ENCODE results near the gene MEOX1.
"Not testable (repeated sequence)": the region's sequence is repeated elsewhere in the genome, so short reads cannot be mapped to it uniquely, and the experiment has no call there.

The MEOX1 gene

DNA sequence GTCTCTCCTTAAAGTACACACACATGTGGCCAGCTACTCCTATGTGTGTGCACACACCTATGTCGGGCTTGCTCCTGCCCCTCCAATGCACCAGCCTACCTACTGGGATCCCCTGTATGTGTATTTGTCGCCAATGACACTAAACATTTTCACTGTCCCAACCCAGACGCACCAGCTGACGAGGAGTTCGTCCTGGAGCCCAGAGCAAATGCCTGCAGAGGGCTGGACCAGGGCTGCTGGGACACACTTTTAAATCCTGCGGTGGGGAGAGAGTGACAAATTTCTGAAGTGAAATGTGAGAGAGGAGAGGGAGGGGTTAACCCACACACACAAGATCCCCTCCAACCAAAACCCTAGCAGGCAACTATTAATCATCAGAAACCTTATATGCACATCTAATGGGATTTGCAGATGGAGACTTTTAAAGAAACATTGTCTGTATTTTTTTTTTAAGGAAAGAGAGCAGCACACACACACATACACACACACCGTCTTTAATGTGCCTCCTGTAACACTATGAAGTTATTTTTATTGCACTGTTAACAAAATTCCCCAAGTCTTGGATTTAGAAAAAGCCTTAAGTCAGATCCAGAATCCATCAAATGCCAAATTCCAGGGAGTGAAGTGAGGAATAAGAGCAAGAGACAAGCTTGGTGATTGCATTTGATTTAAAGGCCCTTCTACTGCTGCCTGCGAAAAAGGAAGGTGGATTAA is at the start of gene MEOX1:
MEOX1 (minus strand) TSS at position 224 of the 714 bp plus-strand sequence. CDS start 388 bp downstream, outside the sequence.
- peak; percentile 56 for DNase-seq (ENCODE audit: low spot score)

DNA sequence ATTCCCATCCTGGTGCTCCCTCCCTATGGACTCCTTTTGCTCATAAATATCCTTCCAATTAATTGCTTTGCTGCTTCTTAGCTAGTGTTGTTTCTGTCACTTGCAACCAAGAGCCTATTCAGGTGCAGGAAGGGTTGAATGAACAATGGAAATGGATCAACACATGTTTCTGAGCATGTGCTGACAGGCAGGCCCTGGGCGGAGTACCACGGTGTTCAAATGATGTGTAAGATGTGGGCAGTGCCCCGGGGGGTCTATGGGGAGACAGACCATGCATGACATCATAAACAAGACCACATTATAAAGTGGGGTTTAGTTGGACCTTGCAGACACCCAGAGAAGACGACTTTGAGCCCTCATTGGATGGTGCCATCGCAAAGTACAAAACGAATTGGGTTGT is 48.4 kb upstream of the MEOX1 start:
- DNase-seq (ENCODE audit: low spot score), result no peak

DNA sequence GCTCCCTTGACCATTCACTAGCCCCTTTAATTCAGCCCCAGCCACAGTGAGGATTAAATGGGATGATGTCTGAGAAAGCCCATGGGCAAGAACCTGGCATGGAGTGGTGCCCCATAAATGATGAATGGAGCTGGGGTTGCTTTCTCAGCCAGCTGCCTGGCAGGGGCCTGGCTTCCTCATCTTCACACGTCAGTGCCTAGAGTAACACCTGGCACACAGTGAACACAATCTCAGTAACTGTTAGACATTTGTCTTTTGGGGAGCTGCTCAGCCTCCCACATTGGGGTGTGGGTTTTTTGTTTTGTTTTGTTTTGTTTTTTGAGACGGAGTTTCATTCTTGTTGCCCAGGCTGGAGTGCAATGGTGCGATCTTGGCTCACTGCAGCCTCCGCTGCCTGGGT is 47.5 kb upstream of the MEOX1 start:
- DNase-seq (ENCODE audit: low spot score), result no peak

DNA sequence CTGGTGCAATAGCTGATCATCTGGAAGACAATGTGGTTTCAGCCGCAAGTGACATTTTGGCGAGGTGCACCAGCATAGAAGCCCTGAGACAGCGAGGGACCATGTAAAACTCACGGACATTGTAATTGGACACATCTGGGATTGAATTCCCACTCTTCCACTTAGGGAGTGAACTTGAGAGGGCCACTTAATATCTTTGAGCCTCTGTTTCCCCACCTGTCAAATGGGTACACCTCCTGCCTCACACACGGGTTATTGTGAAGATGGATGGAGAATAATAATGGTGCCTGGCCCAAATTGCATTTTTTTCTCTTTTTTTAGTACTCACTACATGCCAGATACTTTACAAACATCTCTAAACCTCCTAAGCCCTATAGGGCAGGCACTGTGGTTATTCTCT is 45.5 kb upstream of the MEOX1 start:
- DNase-seq (ENCODE audit: low spot score), result no peak

DNA sequence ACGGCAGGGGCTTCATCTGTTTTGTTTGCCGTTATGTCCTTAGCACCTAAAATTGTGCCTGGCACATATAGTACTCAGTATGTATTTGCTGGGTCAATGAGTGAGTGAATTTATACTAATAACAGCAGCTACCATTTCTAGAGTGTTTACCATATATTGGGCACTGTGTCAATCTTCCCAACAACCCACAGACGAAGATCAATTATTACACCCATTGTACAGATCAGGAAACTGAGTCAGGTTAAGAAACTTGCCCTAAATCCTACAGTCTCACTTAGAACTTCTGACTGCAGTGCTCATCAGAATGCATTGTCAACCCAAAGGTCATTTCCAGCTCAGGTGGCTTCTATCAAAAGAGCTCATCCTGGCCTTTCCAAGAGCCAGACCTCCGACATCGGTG is 44.5 kb upstream of the MEOX1 start:
- DNase-seq (ENCODE audit: low spot score), result no peak

DNA sequence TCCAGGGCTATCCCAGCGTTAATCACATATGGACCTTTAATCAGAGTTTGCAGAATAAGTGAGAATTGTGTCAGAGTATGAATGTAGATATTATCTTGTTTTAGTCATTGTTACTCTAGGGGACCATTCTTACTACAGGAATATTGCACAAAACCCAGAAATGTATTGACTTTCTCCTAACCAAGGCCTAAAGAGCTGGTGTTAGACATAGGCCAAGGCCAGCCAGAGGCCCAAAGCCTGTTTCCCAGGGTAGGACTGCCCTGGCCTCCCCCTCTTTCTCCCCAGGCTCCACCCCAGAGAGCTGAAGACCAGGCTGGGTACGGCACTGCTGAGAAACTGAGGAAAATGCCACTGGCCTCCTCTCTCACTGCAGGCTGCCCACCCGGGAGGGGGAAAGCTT is 41.9 kb upstream of the MEOX1 start:
- DNase-seq (ENCODE audit: low spot score), result no peak

DNA sequence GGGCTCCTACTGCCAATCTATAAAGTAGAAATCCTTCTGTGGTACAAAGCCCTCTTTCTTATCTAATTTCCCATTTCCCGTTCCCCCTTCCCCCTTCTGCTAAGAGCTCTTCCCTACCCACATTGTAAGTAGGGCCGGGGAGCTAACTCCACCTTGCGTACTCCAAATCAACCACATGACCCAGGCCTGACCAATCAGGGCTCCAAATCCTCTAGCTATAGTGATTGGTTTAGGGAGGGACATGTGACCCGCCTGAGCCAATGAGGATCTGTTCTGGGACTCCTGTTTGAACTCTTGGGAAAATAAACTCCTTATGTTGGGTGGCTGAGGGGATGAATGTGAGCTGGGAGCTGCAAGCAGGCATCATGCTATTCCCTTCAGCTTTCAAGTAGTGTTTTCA is 40.9 kb upstream of the MEOX1 start:
- DNase-seq (ENCODE audit: low spot score), result no peak

DNA sequence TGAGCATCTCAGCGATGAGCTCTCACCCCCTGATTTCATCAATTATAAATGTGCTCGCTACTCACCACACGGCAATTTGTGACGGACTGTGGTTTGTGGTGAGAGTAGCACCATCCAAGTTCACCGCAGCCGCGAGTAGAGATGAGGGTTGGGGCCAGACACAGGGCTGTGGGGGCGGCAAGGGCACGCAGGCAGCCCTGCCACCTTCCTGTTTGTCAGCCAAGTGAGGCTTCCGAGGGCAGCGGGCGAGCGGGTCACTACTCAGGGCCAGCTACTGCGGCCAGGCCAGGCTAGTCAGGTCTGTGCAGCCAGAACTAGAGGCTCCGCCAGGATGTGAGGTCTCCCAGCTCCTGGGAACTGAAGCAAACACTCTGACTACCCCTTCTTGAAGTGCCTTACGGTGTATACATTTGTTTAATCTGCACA is 39.6 kb upstream of the MEOX1 start:
- no peak for DNase-seq (ENCODE audit: low spot score)

DNA sequence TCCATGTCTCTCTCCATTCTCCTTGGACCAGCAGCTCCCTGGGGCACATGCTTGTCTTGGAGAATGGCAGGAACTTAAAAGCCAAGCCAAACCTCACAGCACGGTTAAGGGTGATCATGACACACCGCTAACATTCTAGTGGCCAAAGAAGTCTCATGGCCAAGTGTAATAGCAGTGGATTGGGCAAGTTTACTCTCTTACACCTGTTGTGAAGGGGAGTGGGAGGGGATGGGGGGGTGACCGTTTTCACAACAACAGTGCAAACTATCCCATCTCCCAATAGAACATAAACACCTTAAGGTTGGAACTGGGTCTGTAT is 37.7 kb upstream of the MEOX1 start:
- no peak for DNase-seq (ENCODE audit: low spot score)

DNA sequence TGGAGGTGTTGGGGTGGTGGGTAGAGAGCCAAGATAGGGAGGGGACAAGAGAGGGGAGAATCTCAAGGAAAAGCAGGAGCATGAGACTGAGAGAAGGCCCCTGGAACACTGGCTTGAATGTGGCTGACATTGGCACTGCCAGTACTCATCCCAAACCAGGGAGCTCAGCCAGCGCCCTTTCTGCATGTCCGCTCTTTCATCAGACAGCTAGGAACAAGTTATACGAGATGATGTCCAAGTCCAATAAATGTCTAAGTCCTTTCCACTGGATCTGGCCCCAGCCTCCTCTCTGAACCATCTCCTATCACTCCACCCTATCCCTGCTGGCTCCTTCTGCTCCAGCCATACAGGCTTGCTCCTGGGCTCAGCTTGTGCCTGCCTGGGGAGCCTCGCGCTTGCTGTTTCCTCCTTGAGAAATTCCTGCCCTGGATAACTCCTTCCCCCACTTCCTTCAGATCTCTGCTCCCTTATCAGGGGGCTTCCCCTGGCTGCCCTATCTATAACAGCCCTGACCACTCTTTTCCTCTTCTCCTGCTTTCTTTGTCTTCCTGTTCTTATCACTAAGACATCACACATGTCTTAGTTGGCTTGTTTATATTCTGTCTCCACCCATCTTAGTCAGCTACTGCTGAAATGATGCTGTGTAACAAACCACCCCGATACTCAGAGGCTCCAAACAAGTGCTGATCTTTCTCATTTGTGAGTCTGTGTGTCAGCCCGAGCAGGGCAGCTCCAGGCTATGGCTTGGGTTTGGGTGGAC is 37.1 kb upstream of the MEOX1 start:
- DNase-seq (ENCODE audit: low spot score), result no peak

DNA sequence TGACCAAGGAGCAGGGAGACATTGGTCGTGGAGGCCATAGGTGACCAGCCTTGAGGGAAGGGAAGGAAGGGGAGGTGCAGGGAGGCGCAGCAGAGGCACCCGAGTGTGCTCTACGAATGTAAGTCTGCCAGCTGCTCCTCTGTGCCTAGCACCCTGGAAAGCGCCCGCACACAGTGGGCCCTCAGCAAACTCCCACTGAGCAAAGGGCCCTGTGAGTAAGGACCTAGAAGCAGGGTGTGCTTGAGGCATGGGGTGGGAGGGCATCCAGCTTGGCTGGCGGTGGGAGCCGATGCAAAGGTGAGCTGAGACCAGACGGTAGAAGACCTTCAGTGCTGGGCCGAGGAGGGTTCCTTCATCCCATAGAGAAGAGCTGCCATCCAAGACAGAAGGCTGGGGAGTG is 36.2 kb upstream of the MEOX1 start:
- DNase-seq (ENCODE audit: low spot score), result no peak

DNA sequence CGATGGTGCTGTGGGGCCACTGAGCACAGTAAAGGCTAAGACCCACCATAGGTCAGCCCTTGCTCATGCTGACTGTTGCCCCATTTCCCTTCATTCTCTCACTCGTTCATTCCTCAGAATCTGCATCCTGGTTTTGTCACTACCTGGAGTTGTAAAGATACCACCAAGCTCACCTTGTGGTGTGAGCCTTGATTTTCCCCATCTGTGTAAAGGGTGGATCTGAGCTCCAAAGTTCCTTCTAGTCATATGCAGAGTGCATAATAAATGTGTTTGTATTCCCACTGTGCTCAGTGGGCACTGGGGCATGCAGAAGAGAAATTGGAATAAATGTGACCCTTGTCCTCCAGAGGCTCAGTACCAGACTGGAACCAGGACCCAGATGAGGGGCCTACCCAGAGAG is 35.2 kb upstream of the MEOX1 start:
- DNase-seq (ENCODE audit: low spot score), result no peak

DNA sequence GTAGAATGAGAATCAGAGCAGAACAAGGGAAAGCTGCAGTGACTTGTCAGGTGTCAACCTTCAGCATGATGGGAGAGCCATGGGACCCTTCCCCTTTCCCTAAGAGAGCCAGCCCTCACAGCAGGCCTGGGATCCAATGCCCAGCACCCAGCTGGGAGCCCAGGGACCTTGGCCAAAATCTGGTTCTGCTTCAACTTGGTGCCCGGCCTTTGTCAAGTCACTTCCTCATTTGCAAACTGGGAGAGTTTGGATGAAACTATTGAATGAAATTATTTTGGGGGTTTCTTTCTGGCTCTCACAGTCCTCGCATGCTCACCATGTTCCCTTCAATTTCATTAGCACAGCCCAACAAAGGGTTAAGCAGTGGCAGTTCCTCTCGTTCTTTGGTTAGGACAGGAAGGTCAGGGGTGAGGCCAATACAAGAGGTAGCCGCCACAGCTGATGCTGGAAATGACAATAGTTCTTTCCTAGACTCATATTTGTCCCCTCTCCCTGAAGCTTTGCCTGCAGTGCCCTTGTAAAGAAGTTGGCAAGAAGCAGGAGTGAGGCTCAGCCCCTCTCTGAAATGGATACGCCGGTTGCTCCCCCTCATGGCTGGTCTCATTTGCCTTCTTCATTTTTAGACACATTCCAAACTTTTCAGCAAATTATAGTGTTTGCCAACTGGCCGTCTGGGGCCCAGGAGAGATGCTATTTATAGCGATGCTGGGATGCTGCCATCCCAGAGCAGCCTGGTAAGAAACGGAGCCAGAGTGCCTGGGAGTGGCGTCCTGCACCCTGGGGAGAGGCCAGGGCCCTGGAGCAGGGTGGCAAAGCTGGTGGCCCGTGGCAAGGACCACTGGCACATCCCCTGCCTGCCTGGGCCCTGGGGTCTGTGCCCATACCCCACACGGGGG is 34.5 kb upstream of the MEOX1 start:
- DNase-seq (ENCODE audit: low spot score), result no peak

DNA sequence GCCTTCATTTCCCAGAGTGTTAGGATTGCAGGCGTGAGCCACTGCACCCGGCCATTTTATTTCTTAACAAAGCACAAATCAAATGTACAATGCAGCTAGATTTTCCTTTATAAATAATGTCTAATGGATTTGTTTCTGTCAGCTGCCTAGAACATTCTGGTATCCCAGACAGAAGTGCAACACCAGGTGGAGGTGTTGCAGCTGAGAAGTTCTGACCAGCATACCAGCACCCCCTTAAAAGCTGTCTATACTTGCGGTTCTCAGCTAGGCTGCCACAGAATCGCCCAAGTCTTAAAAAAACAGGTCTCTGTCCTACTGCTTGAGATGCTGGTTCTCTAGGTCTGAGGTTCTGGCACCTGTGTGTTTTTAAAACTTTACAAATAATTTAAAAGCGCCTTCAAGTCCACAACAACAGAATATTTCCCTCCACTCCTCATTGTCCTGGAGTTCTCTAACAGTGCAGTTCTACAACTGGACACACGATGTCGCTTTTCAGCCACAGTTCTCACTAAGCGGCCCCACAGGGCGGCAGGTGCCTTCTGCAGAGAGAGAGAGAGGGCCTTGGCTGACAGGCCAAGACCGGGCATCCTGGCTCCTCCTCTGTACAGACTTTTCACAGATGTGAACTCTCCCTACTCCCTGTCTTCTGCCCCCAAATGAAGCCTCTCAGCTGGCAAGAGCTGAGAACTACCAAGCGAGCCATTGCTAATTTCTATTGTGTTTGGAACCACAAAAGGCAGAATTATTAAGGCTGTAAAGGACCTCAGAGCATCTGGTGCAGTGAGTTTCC is 32.6 kb upstream of the MEOX1 start:
- peak; percentile 62 for DNase-seq (ENCODE audit: low spot score)

DNA sequence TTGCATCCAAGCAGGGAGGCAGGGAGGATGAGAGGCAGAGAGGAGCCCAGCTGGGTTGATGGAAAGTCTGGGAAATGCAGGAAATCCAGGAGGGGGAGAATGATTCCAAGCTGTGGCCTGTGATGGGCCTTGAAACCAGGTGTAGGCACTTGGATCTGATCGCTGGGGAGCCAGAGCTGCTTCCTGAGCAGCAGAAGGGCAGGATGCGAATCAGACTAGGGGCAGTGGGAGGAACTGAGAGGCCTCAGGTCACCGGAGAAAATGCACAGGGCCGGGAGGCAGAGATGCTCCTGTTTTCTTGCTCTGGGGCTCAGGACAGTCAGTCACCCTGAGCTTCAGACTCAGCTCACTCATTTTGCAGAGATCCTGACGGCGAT is 29.6 kb upstream of the MEOX1 start:
- DNase-seq (ENCODE audit: low spot score), result no peak

DNA sequence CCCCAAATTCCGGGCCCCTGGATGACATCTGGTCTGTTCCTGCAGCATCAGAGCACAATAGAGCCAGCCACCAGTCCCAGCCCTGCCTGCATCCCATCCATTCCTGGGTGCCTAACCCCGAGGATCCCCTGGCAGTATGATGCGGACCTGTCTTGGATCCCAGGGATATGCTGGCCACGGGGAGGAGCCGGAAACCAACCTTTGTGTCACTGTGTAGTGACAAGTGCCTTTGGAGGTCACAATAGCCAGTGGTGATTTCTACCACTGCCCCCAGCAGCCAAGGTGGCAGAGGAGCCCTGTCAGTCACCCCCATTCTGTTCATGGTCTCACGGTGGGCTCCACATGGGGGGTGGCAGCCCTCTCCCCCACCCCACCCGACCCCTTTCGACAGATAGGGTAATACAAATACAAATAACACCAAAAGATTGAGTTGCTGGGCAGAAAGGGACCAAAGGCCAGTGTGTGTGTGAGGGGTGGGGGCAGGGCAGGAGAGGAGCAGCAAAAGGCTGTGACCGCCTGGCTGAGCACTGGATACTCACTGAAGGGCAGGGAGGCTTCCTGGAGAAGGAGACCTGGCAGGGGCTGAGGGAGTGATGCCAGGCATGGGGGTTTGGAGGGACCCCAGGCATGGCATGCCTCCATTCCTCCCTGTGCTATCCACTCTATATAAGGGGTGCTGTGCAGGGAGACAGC is 29.0 kb upstream of the MEOX1 start:
- no peak for DNase-seq (ENCODE audit: low spot score)

DNA sequence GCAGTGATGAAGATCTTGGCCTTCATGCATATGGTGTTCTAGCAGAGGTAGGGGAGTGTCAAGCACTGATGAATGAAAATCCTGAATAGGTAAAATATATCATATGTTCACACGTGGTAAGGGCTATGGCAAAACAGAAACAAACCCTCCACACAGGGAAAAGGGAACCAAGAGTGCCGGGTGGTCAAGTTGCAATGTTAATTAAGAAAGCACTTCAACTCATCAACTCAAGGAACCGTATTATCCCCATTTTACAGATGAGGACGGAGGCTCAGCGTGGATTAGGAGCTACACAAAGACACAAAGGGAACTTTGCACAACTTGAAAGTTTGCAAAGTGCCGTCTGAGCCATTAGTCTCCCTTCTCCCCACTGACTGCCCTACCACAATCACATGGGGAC is 28.1 kb upstream of the MEOX1 start:
- no peak for DNase-seq (ENCODE audit: low spot score)

DNA sequence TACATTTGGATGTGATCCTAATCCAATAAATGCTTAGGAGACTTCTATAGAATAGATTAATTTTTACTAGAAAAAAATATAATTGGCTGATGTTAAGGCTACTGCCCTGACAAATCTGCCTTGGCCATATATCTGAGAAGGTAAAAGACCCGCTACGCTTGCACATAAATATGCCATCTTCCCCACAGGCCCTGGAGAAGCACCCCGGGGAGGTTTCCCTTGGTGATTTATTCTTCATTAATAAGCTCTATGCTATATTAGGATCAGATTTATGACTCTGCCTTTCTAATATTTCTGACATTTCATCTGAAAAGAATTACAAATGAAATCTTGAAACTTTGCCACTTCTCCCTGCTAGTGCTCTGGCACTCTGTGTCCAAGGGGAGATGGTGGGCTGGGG is 27.4 kb upstream of the MEOX1 start:
- DNase-seq (ENCODE audit: low spot score), result no peak

DNA sequence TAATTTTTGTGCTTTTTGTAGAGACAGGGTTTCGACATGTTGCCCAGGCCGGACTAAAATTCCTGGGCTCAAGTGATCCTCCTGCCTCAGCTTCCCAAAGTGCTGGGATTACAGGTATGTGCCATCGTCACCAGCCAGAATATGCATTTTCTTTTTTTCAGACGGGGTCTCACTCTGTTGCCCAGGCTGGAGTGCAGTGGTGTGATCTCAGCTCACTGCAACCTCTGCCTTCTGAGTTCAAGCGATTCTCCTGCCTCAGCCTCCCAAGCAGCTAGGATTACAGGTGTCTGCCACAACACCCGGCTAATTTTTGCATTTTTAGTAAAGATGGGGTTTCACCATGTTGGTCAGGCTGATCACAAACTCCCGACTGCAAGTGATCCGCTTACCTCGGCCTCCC is 25.2 kb upstream of the MEOX1 start:
- DNase-seq (ENCODE audit: low spot score), result not testable (repeated sequence)

DNA sequence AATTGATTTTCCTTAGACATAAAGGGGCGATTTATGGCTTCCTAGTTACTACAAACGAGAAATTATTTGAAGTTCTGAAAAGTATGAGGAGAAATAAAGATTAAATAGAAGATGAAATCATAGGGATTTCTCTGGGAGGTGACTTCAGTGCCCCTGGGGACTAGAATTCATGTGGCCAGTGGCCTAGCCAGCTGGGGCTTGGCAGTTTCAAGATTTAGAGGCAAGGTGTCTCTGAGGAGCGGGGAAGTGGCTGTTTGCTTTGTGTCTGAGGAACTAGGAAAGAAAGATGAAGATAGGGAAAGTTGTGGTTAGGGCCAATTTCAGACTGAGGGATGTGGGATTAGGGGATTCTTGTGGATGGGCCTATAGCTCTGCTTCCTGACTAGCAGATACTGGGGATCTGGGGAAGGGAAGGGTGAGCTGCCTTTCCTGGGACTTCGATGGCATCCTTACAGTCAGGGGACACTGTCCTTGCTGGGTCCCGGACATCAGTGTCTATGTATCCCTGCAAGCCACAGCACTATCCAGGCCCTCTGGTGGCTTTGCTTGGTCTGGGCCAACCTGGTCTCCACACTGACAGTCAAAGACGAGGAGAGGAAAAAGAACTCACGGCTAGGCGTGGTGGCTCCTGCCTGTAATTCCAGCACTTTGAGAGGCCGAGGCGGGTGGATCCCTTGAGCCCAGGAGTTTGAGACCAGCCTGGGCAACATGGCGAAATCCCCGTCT is 22.4 kb upstream of the MEOX1 start:
- no peak for DNase-seq (ENCODE audit: low spot score)

DNA sequence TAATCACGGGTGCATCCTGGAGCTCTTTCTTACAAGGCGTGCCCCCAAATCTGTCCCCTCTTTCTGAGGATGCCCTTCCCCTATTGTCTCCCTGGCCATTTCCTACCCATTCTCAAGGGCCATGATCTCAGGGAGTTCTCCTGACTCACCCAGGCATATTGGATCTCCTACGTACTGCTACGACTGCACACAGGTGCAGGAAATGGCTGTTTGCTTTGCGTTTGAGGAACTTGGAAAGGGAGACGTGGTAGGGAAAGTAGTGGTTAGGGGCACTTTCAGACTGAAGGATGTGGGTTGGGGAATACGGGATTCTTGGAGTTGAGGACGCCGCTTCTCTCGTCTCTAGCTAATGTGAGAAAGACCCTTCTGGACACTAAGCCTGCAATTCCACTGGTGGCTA is 18.7 kb upstream of the MEOX1 start:
- no peak for DNase-seq (ENCODE audit: low spot score)

All from COLO829 (cell line).